GOT3 (cell line): Measurements from ENCODE around the gene PLCB3.

Experiments used
- DNase-seq: peaks from one replicate; lab custom pipeline; 2025; ENCODE audit warnings: mixed read lengths; lab: John Stamatoyannopoulos, UW

PLCB3 gene

GRCh38 chr11:64287676-64288352 is 36.5 kb downstream of the PLCB3 start:
- no peak for DNase-seq

GRCh38 chr11:64288353-64288750 is 37.0 kb downstream of the PLCB3 start:
- no peak for DNase-seq

GRCh38 chr11:64289002-64289564 is 37.8 kb downstream of the PLCB3 start:
- no peak for DNase-seq

GRCh38 chr11:64290352-64291261 is 39.3 kb downstream of the PLCB3 start:
- DNase-seq, result no peak

GRCh38 chr11:64291262-64291751 is 40.0 kb downstream of the PLCB3 start, which contains the start of gene KCNK4:
KCNK4 (plus strand) TSS chr11:64291302; CDS start chr11:64293019, 1,717 bp downstream.
- DNase-seq, result no peak

- DNase-seq, result no peak
Observed at GRCh38 chr11:64291752-64292459, 40.6 kb downstream of the PLCB3 start.

- DNase-seq, result no peak
Observed at GRCh38 chr11:64292460-64293254, 41.3 kb downstream of the PLCB3 start.

GRCh38 chr11:64294774-64295173 is 43.4 kb downstream of the PLCB3 start:
- DNase-seq, result no peak

GRCh38 chr11:64295760-64296159 is 44.4 kb downstream of the PLCB3 start:
- no peak for DNase-seq

GRCh38 chr11:64296236-64296635 is 44.9 kb downstream of the PLCB3 start:
- no peak for DNase-seq

GRCh38 chr11:64296830-64297698 is 45.7 kb downstream of the PLCB3 start:
- no peak for DNase-seq

GRCh38 chr11:64297699-64298358 is 46.5 kb downstream of the PLCB3 start:
- DNase-seq, result no peak

GRCh38 chr11:64298966-64299846 is 47.9 kb downstream of the PLCB3 start:
- DNase-seq, result no peak

GRCh38 chr11:64299847-64300648 is 48.7 kb downstream of the PLCB3 start, which contains the start of gene CATSPERZ:
CATSPERZ (plus strand) TSS chr11:64300358; CDS start chr11:64300411, 53 bp downstream.
- no peak for DNase-seq

GRCh38 chr11:64303109-64304031 is 52.0 kb downstream of the PLCB3 start:
- DNase-seq, result no peak

GRCh38 chr11:64304032-64304315 is 52.6 kb downstream of the PLCB3 start:
- DNase-seq, result no peak
